Panc1 (cell line): ENCODE results near the gene RETREG3. TPM values are rescaled to one million over a fixed set of nuclear protein-coding genes. Genes with fewer than 3 reads are reported as not detected.

Experiments used
- ATAC-seq: fragments of 200-7000 bp; cut with Tn5 transposase; 2 replicates; pipeline ENCODE4 v1.9.1; 2020; ENCODE audit warnings: mild to moderate bottlenecking, moderate library complexity
- BruUV-seq: library from RNA; stranded (reverse); fragments of 400-500 nt; replicated peaks from 2 replicates; lab custom pipeline; 2021; lab: Mats Ljungman, UMichigan
- CTCF ChIA-PET: fragments of 300-600 bp; sonication (Branson Sonifier 250); formaldehyde crosslinking; loops from one replicate; lab custom pipeline; 2022; ENCODE audit warnings: antibody characterized with exemption; lab: Charles Lee
- POLR2A ChIA-PET: fragments of 300-600 bp; sonication (Branson Sonifier 250); formaldehyde crosslinking; loops from one replicate; lab custom pipeline; 2022; ENCODE audit warnings: antibody characterized with exemption; lab: Charles Lee
- DNase-seq: peaks from one replicate; pipeline ENCODE4 v3.0.0-alpha.2; 2010; ENCODE audit warnings: low read depth, low spot score
- H3K27ac ChIP-seq: 2 replicates; pipeline ENCODE4 v1.5.1; 2011; ENCODE audit warnings: mild to moderate bottlenecking, low read length, inconsistent platforms
- H3K27me3 ChIP-seq: fragments of 200-500 bp; sonication (Bioruptor generic); 2 replicates; pipeline ENCODE4 v1.6.0; 2014; ENCODE audit warnings: low read length, inconsistent platforms; ENCODE audit not compliant: control insufficient read depth, insufficient read depth
- H3K36me3 ChIP-seq: fragments of 200-500 bp; sonication (Bioruptor generic); 2 replicates; pipeline ENCODE4 v1.5.1; 2014; ENCODE audit warnings: inconsistent platforms, mild to moderate bottlenecking, low read length, moderate library complexity; ENCODE audit not compliant: control insufficient read depth, insufficient read depth
- H3K4me1 ChIP-seq: 2 replicates; pipeline ENCODE4 v1.5.1; 2011; ENCODE audit warnings: inconsistent platforms, mild to moderate bottlenecking, low read length, moderate library complexity; ENCODE audit not compliant: control insufficient read depth, insufficient read depth
- H3K4me3 ChIP-seq, 2 experiments: 2 replicates each; pipeline ENCODE4 v1.5.1; 2011 to 2012; ENCODE audit warnings: low read depth in 2 of 2, low read length in 2 of 2, mild to moderate bottlenecking in 2 of 2, inconsistent platforms in 1 of 2, moderate library complexity in 1 of 2
- H3K9me3 ChIP-seq: fragments of 200-500 bp; sonication (Bioruptor generic); 2 replicates; pipeline ENCODE4 v1.5.1; 2014; ENCODE audit warnings: low read depth, mild to moderate bottlenecking, inconsistent platforms, low read length, moderate library complexity; ENCODE audit not compliant: control insufficient read depth, insufficient read depth
- CTCF ChIP-seq: fragments of 450-650 bp; IDR thresholded peaks from 2 replicates; pipeline ENCODE4 v1.5.1; 2017; ENCODE audit warnings: mild to moderate bottlenecking
- POLR2AphosphoS5 ChIP-seq: IDR thresholded peaks from 2 replicates; pipeline ENCODE4 v1.6.1; 2012; ENCODE audit warnings: mild to moderate bottlenecking, low read depth, low read length, moderate library complexity
- SIN3A ChIP-seq: IDR thresholded peaks from 2 replicates; pipeline ENCODE4 v1.6.1; 2012; ENCODE audit warnings: low read depth, mild to moderate bottlenecking, low read length, moderate library complexity, borderline replicate concordance; ENCODE audit not compliant: insufficient read depth
- TCF7L2 ChIP-seq: IDR thresholded peaks from 2 replicates; pipeline ENCODE4 v1.6.1; 2011; ENCODE audit warnings: mild to moderate bottlenecking, low read depth, low read length, inconsistent platforms
- in situ Hi-C: cut with HindIII; loops from 2 replicates; pipeline ENCODE4 v1.10.0; 2016; ENCODE audit warnings: low sequenced_read_pairs, low pct_unique_long_range_greater_than_20kb
- intact Hi-C: fragments of 100-400 bp; cut with micrococcal nuclease; formaldehyde crosslinking; loops from one replicate; pipeline ENCODE4 v1.10.0; 2022; ENCODE audit not compliant: unreplicated experiment
- total RNA-seq: library from RNA; stranded (reverse); gene quantifications from one replicate; pipeline ENCODE4 v1.2.1, GENCODE V29; 2021; ENCODE audit not compliant: unreplicated experiment
- TF ChIP-seq, protein P1 (sequence below), 2 experiments: IDR thresholded peaks; 2 replicates each; pipeline ENCODE4 v1.6.1; 2011 to 2012; ENCODE audit warnings: low read depth in 2 of 2, control low read depth in 1 of 2, low read length in 1 of 2, mild to moderate bottlenecking in 1 of 2, moderate library complexity in 1 of 2; ENCODE audit not compliant: insufficient read depth in 1 of 2

Gene RETREG3
- total RNA-seq, 1 experiment from 2014 or later: 42.3 TPM

DNA sequence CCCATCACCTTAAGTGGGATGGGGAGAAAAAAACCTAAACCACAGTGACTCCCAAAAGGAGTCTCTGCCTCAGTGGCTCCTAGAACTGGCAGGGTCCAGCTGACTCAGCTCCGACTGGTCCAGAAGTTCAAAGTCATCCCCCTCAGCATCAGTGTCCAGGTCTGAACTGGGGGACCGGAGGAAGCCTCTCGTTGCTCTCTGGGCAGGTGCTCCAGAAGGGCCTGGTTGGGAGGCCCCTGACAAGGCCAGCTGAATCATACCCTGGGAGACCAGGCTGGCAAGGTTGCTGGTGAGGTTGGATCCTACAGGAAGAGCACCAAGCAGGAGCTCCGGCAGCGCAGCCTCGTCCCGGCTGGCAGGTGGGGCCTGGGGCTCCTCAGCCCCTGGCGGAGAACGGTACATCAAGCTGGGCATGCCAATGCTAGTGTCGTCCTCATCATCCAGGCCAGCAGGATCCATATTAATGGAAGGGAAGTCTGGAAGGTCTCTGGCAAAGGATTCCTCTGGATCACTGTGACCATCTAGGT, 27.4 kb downstream of the RETREG3 start:
- no peak overlapping the region for H3K4me3 ChIP-seq
- ChIA-PET POLR2A (interaction anchor here (0.7 kb wide), 1 partner anchor 321 kb away, joined by 4 read pairs; no protein-coding TSS in a partner anchor), CTCF (no interaction called here)
- no TSS peak for BruUV-seq
- no peaks in the 10 kb centered on the region for H3K9me3 ChIP-seq
- peaks cover 2% of the 10 kb centered on the region; the same call in 1 of the 2 replicates for H3K4me1 ChIP-seq
- no peak overlapping the region for H3K27ac ChIP-seq
- in situ Hi-C loops (no loop called here), intact Hi-C loops (no loop called here)
- H3K27me3 ChIP-seq: no peaks in the 10 kb centered on the region
- DNase-seq: no peak
- no peak for ATAC-seq
- H3K36me3 ChIP-seq: peaks cover 7% of the 10 kb centered on the region
- no peak for TF ChIP-seq TCF7L2
- no peak for TF ChIP-seq SIN3A
- no peak for TF ChIP-seq CTCF
- TF ChIP-seq, protein P1, sequence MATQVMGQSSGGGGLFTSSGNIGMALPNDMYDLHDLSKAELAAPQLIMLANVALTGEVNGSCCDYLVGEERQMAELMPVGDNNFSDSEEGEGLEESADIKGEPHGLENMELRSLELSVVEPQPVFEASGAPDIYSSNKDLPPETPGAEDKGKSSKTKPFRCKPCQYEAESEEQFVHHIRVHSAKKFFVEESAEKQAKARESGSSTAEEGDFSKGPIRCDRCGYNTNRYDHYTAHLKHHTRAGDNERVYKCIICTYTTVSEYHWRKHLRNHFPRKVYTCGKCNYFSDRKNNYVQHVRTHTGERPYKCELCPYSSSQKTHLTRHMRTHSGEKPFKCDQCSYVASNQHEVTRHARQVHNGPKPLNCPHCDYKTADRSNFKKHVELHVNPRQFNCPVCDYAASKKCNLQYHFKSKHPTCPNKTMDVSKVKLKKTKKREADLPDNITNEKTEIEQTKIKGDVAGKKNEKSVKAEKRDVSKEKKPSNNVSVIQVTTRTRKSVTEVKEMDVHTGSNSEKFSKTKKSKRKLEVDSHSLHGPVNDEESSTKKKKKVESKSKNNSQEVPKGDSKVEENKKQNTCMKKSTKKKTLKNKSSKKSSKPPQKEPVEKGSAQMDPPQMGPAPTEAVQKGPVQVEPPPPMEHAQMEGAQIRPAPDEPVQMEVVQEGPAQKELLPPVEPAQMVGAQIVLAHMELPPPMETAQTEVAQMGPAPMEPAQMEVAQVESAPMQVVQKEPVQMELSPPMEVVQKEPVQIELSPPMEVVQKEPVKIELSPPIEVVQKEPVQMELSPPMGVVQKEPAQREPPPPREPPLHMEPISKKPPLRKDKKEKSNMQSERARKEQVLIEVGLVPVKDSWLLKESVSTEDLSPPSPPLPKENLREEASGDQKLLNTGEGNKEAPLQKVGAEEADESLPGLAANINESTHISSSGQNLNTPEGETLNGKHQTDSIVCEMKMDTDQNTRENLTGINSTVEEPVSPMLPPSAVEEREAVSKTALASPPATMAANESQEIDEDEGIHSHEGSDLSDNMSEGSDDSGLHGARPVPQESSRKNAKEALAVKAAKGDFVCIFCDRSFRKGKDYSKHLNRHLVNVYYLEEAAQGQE (IDR thresholded peaks at IDR 0.05; ENCODE audit: insufficient read depth in 1 of 2, low read depth in 2 of 2, low read length in 1 of 2): no peak
- no peak for TF ChIP-seq POLR2AphosphoS5

GRCh38 chr17:42579794-42580551, 29.2 kb downstream of the RETREG3 start:
- intact Hi-C loops: loop anchor here (5.0 kb wide), 1 partner anchor 97 kb away; the partner anchor contains the start of gene PLEKHH3

More at GRCh38 chr17:42579794-42580551, 29.2 kb downstream of the RETREG3 start:
- CTCF ChIA-PET: interaction anchor here (0.6 kb wide), 1 partner anchor 363 kb away, joined by 4 read pairs; no protein-coding TSS in a partner anchor
- Histone ChIP-seq H3K9me3 (no peaks in the 10 kb centered on the region), H3K4me1 (peaks cover 8% of the 10 kb centered on the region), H3K4me3 (no peak overlapping the region), H3K27ac (no peak overlapping the region), H3K36me3 (peaks cover 5% of the 10 kb centered on the region; the same call in 1 of the 2 replicates), H3K27me3 (no peaks in the 10 kb centered on the region)
- no peak for ATAC-seq
- POLR2A ChIA-PET: no interaction called here
- TF ChIP-seq SIN3A: no peak
- TF ChIP-seq, protein P1 (IDR thresholded peaks at IDR 0.05; ENCODE audit: insufficient read depth in 1 of 2, low read depth in 2 of 2, low read length in 1 of 2): no peak
- no peak for TF ChIP-seq CTCF
- no peak for TF ChIP-seq TCF7L2
- TF ChIP-seq POLR2AphosphoS5: no peak
- no peak for DNase-seq
- in situ Hi-C loops: no loop called here
- BruUV-seq: no TSS peak
